Fibroblast of mammary gland (primary cell): Measurements from ENCODE around the gene SMTNL1.

ENCODE experiments used
- DNase-seq: peaks from one replicate; pipeline ENCODE4 v3.0.0-alpha.2; 2010; ENCODE audit warnings: low read depth
- H3K4me3 ChIP-seq: 2 replicates; pipeline ENCODE4 v1.5.1; 2011; ENCODE audit warnings: low read depth, mild to moderate bottlenecking, low read length, moderate library complexity; ENCODE audit not compliant: control insufficient read depth
- TF ChIP-seq, protein P1 (sequence below): conservative IDR thresholded peaks from 2 replicates; pipeline ENCODE4 v1.5.1; 2011; ENCODE audit warnings: low read depth, low read length, inconsistent platforms; ENCODE audit not compliant: control insufficient read depth, insufficient read depth

SMTNL1 gene

DNA sequence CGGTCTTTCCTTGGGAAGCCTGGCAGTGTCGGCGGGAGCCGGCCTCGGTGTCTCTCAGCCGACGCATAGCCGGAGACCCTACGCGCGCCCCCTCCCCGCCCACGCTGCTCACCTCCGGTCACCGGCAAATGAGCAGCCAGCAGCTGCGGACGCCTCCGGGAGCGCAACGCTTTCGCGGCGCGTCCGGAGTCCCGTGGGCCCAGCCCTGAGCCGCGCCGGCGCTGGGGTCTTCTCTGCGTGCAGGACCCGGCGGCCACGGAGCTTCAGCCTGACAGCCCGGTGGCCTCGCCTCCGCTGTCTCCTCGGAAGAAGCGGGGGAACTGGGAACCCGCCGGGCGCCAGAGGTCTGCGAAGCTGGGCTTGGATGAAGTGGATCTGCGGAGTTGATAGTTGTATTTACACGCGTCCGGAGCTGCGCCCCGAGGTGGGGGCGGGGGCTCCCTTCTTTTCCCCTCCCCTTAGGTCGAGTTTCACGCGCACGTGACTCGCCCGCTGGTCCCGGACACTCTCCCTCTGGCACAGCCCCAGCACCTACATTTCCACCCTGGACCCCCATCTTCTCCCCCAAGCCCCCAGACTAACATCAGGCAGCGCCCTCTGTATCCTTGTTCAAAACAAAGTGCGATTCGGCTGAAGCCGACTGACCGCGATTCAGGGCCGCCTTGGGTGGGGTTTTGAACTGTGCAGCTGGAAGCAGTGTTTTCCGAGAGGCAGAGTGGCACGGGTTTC is 21.9 kb upstream of the SMTNL1 start, which contains the start of gene SLC43A1:
SLC43A1 (minus strand) TSS at position 371 of the 729 bp plus-strand sequence. CDS start 1,591 bp downstream, outside the sequence.
- TF ChIP-seq, protein P1, sequence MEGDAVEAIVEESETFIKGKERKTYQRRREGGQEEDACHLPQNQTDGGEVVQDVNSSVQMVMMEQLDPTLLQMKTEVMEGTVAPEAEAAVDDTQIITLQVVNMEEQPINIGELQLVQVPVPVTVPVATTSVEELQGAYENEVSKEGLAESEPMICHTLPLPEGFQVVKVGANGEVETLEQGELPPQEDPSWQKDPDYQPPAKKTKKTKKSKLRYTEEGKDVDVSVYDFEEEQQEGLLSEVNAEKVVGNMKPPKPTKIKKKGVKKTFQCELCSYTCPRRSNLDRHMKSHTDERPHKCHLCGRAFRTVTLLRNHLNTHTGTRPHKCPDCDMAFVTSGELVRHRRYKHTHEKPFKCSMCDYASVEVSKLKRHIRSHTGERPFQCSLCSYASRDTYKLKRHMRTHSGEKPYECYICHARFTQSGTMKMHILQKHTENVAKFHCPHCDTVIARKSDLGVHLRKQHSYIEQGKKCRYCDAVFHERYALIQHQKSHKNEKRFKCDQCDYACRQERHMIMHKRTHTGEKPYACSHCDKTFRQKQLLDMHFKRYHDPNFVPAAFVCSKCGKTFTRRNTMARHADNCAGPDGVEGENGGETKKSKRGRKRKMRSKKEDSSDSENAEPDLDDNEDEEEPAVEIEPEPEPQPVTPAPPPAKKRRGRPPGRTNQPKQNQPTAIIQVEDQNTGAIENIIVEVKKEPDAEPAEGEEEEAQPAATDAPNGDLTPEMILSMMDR = no peak
- peak; percentile 59 for DNase-seq

DNA sequence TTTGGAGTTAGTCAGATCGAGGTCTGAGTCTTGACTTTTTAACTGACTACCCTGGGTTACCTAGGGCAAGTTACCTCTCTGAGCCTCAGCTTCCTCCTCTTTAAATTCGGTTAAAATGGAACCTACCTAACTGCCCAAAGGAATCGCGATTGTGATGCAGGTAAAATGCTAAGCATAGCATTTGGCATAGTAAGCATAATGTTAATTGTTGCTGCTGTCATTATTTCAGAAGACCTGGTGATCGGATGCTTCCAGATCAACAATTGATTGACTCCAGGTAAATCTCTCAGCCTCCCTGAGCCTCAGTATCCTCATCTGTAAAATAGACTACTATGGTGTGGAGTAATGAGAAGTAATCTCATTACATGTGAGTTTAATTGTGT is 21.3 kb upstream of the SMTNL1 start:
- no peak for DNase-seq
- peak overlapping the region; percentile 84 for H3K4me3 ChIP-seq
- TF ChIP-seq, protein P1 = no peak

More for the DNA sequence above, 21.9 kb upstream of the SMTNL1 start, which contains the start of gene SLC43A1:
- peak within 1 kb of the TSS; percentile 84 for H3K4me3 ChIP-seq

DNA sequence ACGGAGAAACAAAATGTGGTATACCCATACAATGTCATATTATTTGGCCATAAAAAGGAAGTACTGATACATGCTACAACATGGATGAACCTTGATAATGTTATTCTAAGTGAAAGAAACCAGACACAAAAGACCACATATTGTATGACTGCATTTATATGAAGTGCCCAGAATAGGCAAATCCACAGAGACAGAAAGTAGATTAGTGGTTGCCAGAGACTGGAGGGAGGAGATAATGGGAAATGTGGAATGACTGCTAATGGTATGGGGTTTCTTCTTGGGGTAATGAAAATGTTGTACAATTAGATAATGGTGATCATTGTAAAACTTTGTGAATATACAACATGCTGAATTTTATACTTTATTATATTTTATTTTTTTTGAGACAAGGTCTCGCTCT is 16.3 kb upstream of the SMTNL1 start:
- no peak for DNase-seq
- TF ChIP-seq, protein P1 = no peak
- H3K4me3 ChIP-seq = no peak overlapping the region

DNA sequence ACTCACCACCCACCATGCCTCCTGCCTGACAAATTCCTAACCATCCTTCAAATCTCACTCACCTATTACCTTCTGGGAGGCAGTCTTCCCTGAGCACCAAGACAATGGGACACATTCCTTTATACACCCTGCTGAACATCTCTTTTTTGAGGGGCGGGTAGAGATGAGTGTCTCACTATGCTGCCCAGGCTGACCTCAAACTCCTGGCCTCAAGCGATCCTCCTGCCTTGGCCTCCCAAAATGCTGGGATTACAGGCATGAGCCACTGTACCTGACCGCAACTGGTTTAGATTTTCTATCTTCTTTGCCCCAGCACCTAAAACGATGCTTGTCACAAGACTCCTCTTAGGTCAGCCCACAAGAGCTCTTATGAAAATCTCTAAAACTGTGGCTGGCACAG is 14.0 kb upstream of the SMTNL1 start:
- TF ChIP-seq, protein P1 = no peak
- DNase-seq = no peak
- H3K4me3 ChIP-seq = no peak overlapping the region

DNA sequence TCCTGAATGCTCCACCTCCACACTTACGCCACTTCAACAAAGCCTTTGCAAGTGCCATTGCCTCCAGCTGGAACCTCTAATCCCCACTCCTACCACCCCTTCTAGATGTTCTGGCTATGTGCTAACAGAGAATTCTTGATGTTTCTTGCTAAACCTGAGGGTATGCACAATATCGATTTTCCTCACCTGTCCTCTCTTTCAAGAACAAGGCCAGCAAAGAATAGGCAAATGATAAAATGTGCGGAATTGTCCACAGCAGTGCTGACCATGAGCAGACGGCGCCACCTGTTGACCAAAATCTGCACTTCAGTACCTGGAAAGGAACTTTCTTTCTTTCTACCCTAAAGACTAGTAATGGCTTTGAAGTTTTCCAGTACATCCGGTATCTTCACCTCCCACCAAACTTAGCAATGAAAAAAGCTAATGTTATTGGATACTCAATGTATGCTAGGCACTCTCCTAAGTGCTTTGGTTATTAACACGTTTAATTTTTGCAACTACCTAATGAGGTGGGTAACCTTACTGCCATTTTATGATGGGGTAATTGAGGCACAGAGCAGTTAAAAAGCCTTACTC is 10.3 kb upstream of the SMTNL1 start:
- DNase-seq = peak; percentile 63
- TF ChIP-seq, protein P1 = peak; percentile 96

DNA sequence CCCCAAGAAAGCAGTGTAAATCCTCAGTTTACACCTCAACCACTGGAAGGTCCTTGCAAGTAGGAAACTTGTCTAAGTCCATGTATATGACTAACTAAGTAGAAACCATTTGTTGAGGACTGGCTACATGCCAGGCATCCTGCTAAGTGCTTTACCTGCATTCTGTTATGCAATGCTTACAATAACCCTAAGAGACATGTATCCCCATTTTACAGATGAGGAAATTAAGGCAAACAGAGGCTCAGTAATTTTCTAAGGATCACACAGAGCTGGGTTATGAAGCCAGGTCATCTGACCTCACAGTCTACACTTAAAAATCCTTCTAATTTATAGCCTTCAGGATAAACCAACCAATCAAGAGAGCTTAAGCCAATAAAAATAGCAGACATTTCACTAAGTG is 8.4 kb upstream of the SMTNL1 start:
- DNase-seq = no peak
- TF ChIP-seq, protein P1 = no peak
- no peak overlapping the region for H3K4me3 ChIP-seq

More for the DNA sequence above, 10.3 kb upstream of the SMTNL1 start:
- no peak overlapping the region for H3K4me3 ChIP-seq
